Measurements from ENCODE around the gene CETP. TPM values are rescaled to one million over a fixed set of nuclear protein-coding genes. Genes with fewer than 3 reads are reported as not detected.

The CETP gene
- polyA plus RNA-seq, 1 donor (not counting 4 experiments of a cell fraction or from before 2014, with no cell fraction given): not detected

DNA sequence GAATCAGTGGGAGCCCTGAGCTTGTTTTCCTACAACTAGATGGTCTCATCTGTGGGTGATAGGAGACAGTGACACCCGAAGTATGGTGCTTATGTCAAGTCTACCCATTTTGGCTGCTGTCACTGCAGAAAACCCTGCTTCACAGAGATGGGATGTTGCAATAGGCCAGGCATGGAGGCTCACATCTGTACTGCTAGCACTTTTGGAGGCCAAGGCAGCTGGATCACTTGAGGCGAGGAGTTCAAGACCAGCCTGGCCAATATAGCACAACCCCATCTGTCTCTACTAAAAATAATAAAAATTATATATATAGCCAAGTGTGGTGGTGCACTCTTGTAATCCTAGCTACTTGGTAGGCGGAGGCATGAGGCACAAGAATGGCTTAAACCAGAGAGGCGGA, 32.1 kb upstream of the CETP start:
- Histone ChIP-seq H3K27ac (ENCODE audit: control insufficient read depth, insufficient read depth, low read length) (no peak overlapping the region), H2AFZ (ENCODE audit: control insufficient read depth, low read length) (no peak overlapping the region), H3K9me3 (ENCODE audit: control insufficient read depth, low read depth, low read length) (no peaks in the 10 kb centered on the region), H3K4me2 (ENCODE audit: control insufficient read depth, extremely low read depth, insufficient read depth, low read depth, low read length) (no peak overlapping the region), H3K79me2 (ENCODE audit: control insufficient read depth, insufficient read depth, low read length) (peaks cover 25% of the 10 kb centered on the region), H3K4me1 (ENCODE audit: control insufficient read depth, extremely low read depth, insufficient read depth, low read length) (peaks cover 11% of the 10 kb centered on the region), H3K4me3 (ENCODE audit: control insufficient read depth in 2 of 3, extremely low read depth in 1 of 3, insufficient read depth in 2 of 3, low read depth in 1 of 3, low read length in 3 of 3) (no peak overlapping the region), H3K36me3 (ENCODE audit: control insufficient read depth in 2 of 2, extremely low read depth in 1 of 2, insufficient read depth in 2 of 2, low read length in 2 of 2) (peaks cover 0 to 5% of the 10 kb centered on the region in 2 experiments), H3K9me1 (ENCODE audit: control insufficient read depth, extremely low read depth, insufficient read depth, low read length) (no peaks in the 10 kb centered on the region), H3K9ac (ENCODE audit: control insufficient read depth, extremely low read depth, insufficient read depth, low read length) (no peak overlapping the region), H4K20me1 (ENCODE audit: control insufficient read depth, extremely low read depth, insufficient read depth, low read length) (peaks cover 16% of the 10 kb centered on the region), H3K27me3 (ENCODE audit: control insufficient read depth, extremely low read depth, insufficient read depth, low read length) (no peaks in the 10 kb centered on the region)
- dilution Hi-C loops (cut with MboI; ENCODE audit: extremely low pct_ligation_motif_present, low sequenced_read_pairs): no loop called here
- no peak for DNase-seq (ENCODE audit: low read depth, low spot score)
- no peak for FAIRE-seq
- no peak for TF ChIP-seq EZH2 (IDR thresholded peaks at IDR 0.05; ENCODE audit: low read length)
- TF ChIP-seq, protein P1, sequence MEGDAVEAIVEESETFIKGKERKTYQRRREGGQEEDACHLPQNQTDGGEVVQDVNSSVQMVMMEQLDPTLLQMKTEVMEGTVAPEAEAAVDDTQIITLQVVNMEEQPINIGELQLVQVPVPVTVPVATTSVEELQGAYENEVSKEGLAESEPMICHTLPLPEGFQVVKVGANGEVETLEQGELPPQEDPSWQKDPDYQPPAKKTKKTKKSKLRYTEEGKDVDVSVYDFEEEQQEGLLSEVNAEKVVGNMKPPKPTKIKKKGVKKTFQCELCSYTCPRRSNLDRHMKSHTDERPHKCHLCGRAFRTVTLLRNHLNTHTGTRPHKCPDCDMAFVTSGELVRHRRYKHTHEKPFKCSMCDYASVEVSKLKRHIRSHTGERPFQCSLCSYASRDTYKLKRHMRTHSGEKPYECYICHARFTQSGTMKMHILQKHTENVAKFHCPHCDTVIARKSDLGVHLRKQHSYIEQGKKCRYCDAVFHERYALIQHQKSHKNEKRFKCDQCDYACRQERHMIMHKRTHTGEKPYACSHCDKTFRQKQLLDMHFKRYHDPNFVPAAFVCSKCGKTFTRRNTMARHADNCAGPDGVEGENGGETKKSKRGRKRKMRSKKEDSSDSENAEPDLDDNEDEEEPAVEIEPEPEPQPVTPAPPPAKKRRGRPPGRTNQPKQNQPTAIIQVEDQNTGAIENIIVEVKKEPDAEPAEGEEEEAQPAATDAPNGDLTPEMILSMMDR (optimal IDR thresholded peaks at IDR 0.05 in 1 of 3, IDR thresholded peaks at IDR 0.05 in 1 of 3, conservative IDR thresholded peaks at IDR 0.05 in 1 of 3; ENCODE audit: extremely low read depth in 1 of 3, insufficient read depth in 2 of 3, low read length in 3 of 3): no peak

DNA sequence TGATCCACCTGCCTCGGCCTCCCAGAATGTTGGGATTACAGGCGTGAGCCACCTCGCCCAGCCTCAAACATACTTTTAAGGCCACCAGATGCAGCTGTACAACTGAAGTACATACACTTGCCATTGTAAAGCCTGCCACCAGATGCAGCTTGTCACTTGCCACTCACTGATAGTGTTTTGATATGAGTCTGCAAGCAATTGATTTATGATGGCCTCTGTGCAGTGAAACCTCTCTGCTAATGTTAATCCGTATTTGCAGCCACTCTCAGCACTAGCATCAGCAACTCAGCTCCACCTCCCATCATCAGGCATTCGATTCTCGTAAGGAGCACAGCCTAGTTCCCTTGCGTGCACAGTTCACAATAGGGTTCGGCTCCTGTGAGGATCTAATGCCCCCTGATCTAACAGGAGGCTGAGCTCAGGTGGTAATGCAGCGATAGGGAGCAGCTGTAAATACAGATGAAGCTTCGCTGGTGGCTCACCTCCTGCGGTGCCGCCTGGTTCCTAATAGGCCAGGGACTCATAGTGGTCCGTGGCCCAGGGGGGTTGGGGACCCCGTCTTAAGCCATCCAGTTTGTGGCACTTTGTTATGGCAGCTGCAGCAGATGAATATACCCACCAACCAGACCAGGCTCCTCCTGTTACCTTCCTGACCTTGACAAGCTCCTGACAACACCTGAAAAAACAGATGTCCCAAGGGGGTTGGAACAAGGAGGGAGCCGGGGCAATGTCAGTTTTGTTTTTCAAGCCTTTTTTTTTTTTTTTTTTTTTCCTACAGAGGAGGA, 31.1 kb upstream of the CETP start:
- FAIRE-seq (no peak), DNase-seq (ENCODE audit: low read depth, low spot score) (no peak)
- peak overlapping the region; percentile 91 for H3K27ac ChIP-seq (ENCODE audit: control insufficient read depth, insufficient read depth, low read length)
- no peak overlapping the region for H3K4me3 ChIP-seq (ENCODE audit: control insufficient read depth in 2 of 3, extremely low read depth in 1 of 3, insufficient read depth in 2 of 3, low read depth in 1 of 3, low read length in 3 of 3)
- H2AFZ ChIP-seq (ENCODE audit: control insufficient read depth, low read length): no peak overlapping the region
- peaks cover 4 to 12% of the 10 kb centered on the region in 2 experiments for H3K36me3 ChIP-seq (ENCODE audit: control insufficient read depth in 2 of 2, extremely low read depth in 1 of 2, insufficient read depth in 2 of 2, low read length in 2 of 2)
- TF ChIP-seq, protein P1 (optimal IDR thresholded peaks at IDR 0.05 in 1 of 3, IDR thresholded peaks at IDR 0.05 in 1 of 3, conservative IDR thresholded peaks at IDR 0.05 in 1 of 3; ENCODE audit: extremely low read depth in 1 of 3, insufficient read depth in 2 of 3, low read length in 3 of 3): no peak
- no peak for TF ChIP-seq EZH2 (IDR thresholded peaks at IDR 0.05; ENCODE audit: low read length)
- H3K4me1 ChIP-seq (ENCODE audit: control insufficient read depth, extremely low read depth, insufficient read depth, low read length): peaks cover 21% of the 10 kb centered on the region
- dilution Hi-C loops (cut with MboI; ENCODE audit: extremely low pct_ligation_motif_present, low sequenced_read_pairs): no loop called here
- H3K9me3 ChIP-seq (ENCODE audit: control insufficient read depth, low read depth, low read length): no peaks in the 10 kb centered on the region
- H3K4me2 ChIP-seq (ENCODE audit: control insufficient read depth, extremely low read depth, insufficient read depth, low read depth, low read length): peak overlapping the region; percentile 65
- no peaks in the 10 kb centered on the region for H3K9me1 ChIP-seq (ENCODE audit: control insufficient read depth, extremely low read depth, insufficient read depth, low read length)
- peaks cover 20% of the 10 kb centered on the region for H4K20me1 ChIP-seq (ENCODE audit: control insufficient read depth, extremely low read depth, insufficient read depth, low read length)
- peaks cover 33% of the 10 kb centered on the region for H3K79me2 ChIP-seq (ENCODE audit: control insufficient read depth, insufficient read depth, low read length)
- no peaks in the 10 kb centered on the region for H3K27me3 ChIP-seq (ENCODE audit: control insufficient read depth, extremely low read depth, insufficient read depth, low read length)
- H3K9ac ChIP-seq (ENCODE audit: control insufficient read depth, extremely low read depth, insufficient read depth, low read length): no peak overlapping the region
